GM19438 (cell line): ENCODE measurements around the gene RIN3.

Experiments used
- ATAC-seq: cut with Tn5 transposase; IDR thresholded peaks from one replicate; pipeline ENCODE4 v1.9.1; 2021; ENCODE audit warnings: low read depth; ENCODE audit not compliant: unreplicated experiment

Gene RIN3

GRCh38 chr14:92657457-92658142, 144.0 kb downstream of the RIN3 start:
- no peak for ATAC-seq

- no peak for ATAC-seq
These were observed 144.6 kb downstream of the RIN3 start for GRCh38 chr14:92658160-92658559.

- no peak for ATAC-seq
These were observed 145.1 kb downstream of the RIN3 start for GRCh38 chr14:92658684-92659083.

GRCh38 chr14:92659765-92660561, 146.4 kb downstream of the RIN3 start:
- ATAC-seq = no peak

- ATAC-seq = no peak
These were observed 147.0 kb downstream of the RIN3 start for GRCh38 chr14:92660571-92660970.

GRCh38 chr14:92663049-92663448, 149.5 kb downstream of the RIN3 start:
- no peak for ATAC-seq

- ATAC-seq = no peak
These were observed 152.1 kb downstream of the RIN3 start for GRCh38 chr14:92665661-92666110.

- ATAC-seq = no peak
These were observed 152.7 kb downstream of the RIN3 start for GRCh38 chr14:92666251-92666650.

GRCh38 chr14:92668276-92668973, 154.8 kb downstream of the RIN3 start:
- ATAC-seq = no peak

GRCh38 chr14:92670160-92670559, 156.6 kb downstream of the RIN3 start:
- ATAC-seq = no peak

- ATAC-seq = no peak
These were observed 157.2 kb downstream of the RIN3 start for GRCh38 chr14:92670643-92671366.

- no peak for ATAC-seq
These were observed 160.1 kb downstream of the RIN3 start for GRCh38 chr14:92673601-92674150.

- ATAC-seq = no peak
These were observed 161.8 kb downstream of the RIN3 start for GRCh38 chr14:92675421-92675820.

- ATAC-seq = no peak
These were observed 162.4 kb downstream of the RIN3 start for GRCh38 chr14:92675976-92676375.

GRCh38 chr14:92676403-92677086, 163.0 kb downstream of the RIN3 start:
- no peak for ATAC-seq

GRCh38 chr14:92677087-92677668, 163.6 kb downstream of the RIN3 start:
- peak; percentile 67 for ATAC-seq

- no peak for ATAC-seq
These were observed 164.4 kb downstream of the RIN3 start for GRCh38 chr14:92677955-92678354.

- no peak for ATAC-seq
These were observed 165.2 kb downstream of the RIN3 start for GRCh38 chr14:92678766-92679165.

- no peak for ATAC-seq
These were observed 165.7 kb downstream of the RIN3 start for GRCh38 chr14:92679246-92679645.
